Measurements from ENCODE around the gene AATK. TPM values are rescaled to one million over a fixed set of nuclear protein-coding genes. Genes with fewer than 3 reads are reported as not detected.

AATK gene
- total RNA-seq, 1 donor from 2014 or later, result 0.42 TPM

DNA sequence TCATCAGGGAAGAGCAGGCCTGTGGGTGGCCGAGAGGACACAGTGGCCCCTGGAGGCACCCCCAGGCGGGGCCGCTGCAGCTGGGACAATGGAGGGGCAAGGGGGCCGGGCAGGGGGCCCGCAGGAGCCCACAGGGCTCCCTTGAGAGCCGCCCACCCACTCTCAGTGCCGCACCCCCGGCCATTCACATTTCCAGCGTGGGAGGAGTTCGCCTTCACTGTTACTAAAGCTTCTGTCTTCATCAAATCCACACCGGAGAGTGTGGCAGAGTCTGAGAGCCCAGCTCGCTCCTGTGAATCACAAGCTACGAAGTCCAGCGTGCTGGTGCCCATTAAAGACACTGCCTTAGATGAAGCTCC, 21.6 kb downstream of the AATK start:
- H3K27ac Mint-ChIP-seq, result no peak overlapping the region
- peaks cover 3% of the 10 kb centered on the region for H3K4me1 Mint-ChIP-seq
- H3K9me3 Mint-ChIP-seq, result no peaks in the 10 kb centered on the region
- no peak for DNase-seq
- H3K4me3 Mint-ChIP-seq, result no peak overlapping the region
- CTCF ChIA-PET, result no interaction called here
- intact Hi-C loops (cut with micrococcal nuclease), result no loop called here
- TF ChIP-seq CTCF (IDR thresholded peaks at IDR 0.05), result no peak
- H3K27me3 Mint-ChIP-seq, result peaks cover 7% of the 10 kb centered on the region
- no peak for ATAC-seq (ENCODE audit: low read depth)
- no peaks in the 10 kb centered on the region for H3K36me3 Mint-ChIP-seq (ENCODE audit: low read depth)
- POLR2A ChIA-PET, result no interaction called here

- DNase-seq (no peak), ATAC-seq (ENCODE audit: low read depth) (no peak)
- H3K4me3 Mint-ChIP-seq, result no peak overlapping the region
- ChIA-PET CTCF (interaction anchor here (0.9 to 1.4 kb wide), 4 partner anchors 98 to 457 kb away, joined by 3 to 6 read pairs (median 4); no protein-coding TSS in a partner anchor), POLR2A (interaction anchor here (1.6 kb wide), 1 partner anchor 95 kb away, joined by 6 read pairs; the partner anchor contains the start of genes NDUFAF8 and TEPSIN)
- H3K4me1 Mint-ChIP-seq, result no peaks in the 10 kb centered on the region
- no peak for TF ChIP-seq CTCF (IDR thresholded peaks at IDR 0.05)
- intact Hi-C loops (cut with micrococcal nuclease), result no loop called here
- H3K9me3 Mint-ChIP-seq, result no peaks in the 10 kb centered on the region
- H3K27me3 Mint-ChIP-seq, result peaks cover 3% of the 10 kb centered on the region
- H3K36me3 Mint-ChIP-seq (ENCODE audit: low read depth), result no peaks in the 10 kb centered on the region
- no peak overlapping the region for H3K27ac Mint-ChIP-seq
These were observed 22.2 kb downstream of the AATK start for GRCh38 chr17:81143717-81144422.

- CTCF ChIA-PET, result interaction anchor here (0.9 to 1.4 kb wide), 4 partner anchors 99 to 458 kb away, joined by 3 to 6 read pairs (median 4); no protein-coding TSS in a partner anchor
- DNase-seq (no peak), ATAC-seq (ENCODE audit: low read depth) (no peak)
- H3K27me3 Mint-ChIP-seq, result peaks cover 3% of the 10 kb centered on the region
- TF ChIP-seq CTCF (IDR thresholded peaks at IDR 0.05), result no peak
- H3K9me3 Mint-ChIP-seq, result peaks cover 2% of the 10 kb centered on the region
- POLR2A ChIA-PET, result interaction anchor here (1.6 kb wide), 1 partner anchor 96 kb away, joined by 6 read pairs; the partner anchor contains the start of genes NDUFAF8 and TEPSIN
- no peak overlapping the region for H3K4me3 Mint-ChIP-seq
- no peaks in the 10 kb centered on the region for H3K4me1 Mint-ChIP-seq
- H3K36me3 Mint-ChIP-seq (ENCODE audit: low read depth), result no peaks in the 10 kb centered on the region
- no peak overlapping the region for H3K27ac Mint-ChIP-seq
- intact Hi-C loops (cut with micrococcal nuclease), result no loop called here
These were observed 22.9 kb downstream of the AATK start for GRCh38 chr17:81143200-81143527.

DNA sequence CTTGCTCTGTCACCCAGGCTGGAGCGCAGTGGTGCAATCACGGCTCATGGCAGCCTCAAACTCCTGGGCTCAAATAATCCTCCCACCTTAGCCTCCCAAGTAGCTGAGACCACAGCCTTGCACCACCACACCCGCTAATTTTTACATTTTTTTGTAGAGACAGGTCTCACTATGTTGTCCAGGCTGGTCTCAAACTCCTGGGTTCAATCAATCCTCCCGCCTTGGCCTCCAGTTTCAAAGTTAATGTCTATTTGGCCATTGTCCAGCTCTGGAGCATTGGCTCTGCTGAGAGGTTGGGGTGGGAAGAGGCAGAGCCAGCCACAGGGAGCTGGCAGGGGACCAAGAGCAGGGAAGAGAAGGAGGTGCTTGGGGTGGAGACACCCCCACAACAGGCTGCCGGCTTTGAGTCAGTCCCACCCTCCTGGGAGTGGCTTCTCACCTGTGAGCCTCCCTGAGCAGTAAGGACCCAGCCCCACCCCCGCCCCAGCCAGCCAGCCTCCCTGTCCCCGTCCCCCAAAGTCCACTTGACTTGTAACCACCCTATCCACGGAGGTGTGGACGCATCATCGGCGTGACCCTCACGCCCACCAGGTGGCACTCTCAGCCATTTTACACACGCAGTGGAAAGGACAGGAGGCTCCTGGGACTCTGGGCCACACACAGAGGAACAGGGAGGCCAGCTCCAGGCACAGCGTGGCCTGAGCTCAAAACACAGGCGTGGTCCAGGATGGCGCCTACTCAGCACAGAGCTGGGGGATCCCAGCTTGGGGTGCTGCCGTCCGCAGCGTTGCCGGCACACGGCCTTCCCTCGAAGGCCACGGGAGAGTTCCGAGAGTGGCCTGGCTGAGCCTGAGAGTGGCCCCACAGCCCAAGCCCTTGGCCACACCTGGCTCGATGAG, 23.5 kb downstream of the AATK start:
- peak; percentile 92 for ATAC-seq (ENCODE audit: low read depth)
- intact Hi-C loops (cut with micrococcal nuclease), result loop anchor here (1.0 kb wide), 2 partner anchors 342 to 459 kb away; no protein-coding TSS in a partner anchor
- Mint-ChIP-seq H3K36me3 (ENCODE audit: low read depth) (no peaks in the 10 kb centered on the region), H3K4me1 (no peaks in the 10 kb centered on the region), H3K4me3 (no peak overlapping the region), H3K27ac (no peak overlapping the region), H3K27me3 (peaks cover 3% of the 10 kb centered on the region), H3K9me3 (peaks cover 3% of the 10 kb centered on the region)
- no peak for TF ChIP-seq CTCF (IDR thresholded peaks at IDR 0.05)
- peak; percentile 58 for DNase-seq
- POLR2A ChIA-PET, result interaction anchor here (0.6 to 1.6 kb wide), 2 partner anchors 97 to 375 kb away, joined by 6 read pairs; partner anchors contain the start of genes NDUFAF8 and TEPSIN
- CTCF ChIA-PET, result interaction anchor here (0.5 to 1.8 kb wide), 8 partner anchors 98 to 460 kb away, joined by 3 to 6 read pairs (median 4); no protein-coding TSS in a partner anchor

DNA sequence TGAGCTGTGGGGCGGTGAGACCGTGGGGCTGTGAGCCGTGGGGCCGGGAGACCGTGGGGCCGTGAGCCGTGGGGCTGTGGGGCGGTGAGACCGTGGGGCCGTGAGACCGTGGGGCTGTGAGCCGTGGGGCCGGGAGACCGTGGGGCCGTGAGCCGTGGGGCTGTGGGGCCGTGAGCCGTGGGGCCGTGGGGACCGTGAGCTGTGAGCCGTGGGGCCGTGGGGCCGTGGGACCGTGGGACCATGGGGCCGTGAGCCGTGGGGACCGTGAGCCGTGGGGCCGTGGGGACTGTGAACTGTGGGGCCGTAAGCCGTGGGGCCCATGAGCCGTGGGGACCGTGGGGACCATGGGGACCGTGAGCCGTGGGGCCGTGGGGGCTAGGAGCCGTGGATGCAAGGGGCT, 25.3 kb downstream of the AATK start:
- H3K4me3 Mint-ChIP-seq, result no peak overlapping the region
- no peak for ATAC-seq (ENCODE audit: low read depth)
- peaks cover 3% of the 10 kb centered on the region for H3K27me3 Mint-ChIP-seq
- ChIA-PET POLR2A (no interaction called here), CTCF (interaction anchor here (1.8 kb wide), 1 partner anchor 101 kb away, joined by 4 read pairs; no protein-coding TSS in a partner anchor)
- intact Hi-C loops (cut with micrococcal nuclease), result no loop called here
- TF ChIP-seq CTCF (IDR thresholded peaks at IDR 0.05), result no peak
- no peaks in the 10 kb centered on the region for H3K36me3 Mint-ChIP-seq (ENCODE audit: low read depth)
- DNase-seq, result no peak
- H3K4me1 Mint-ChIP-seq, result no peaks in the 10 kb centered on the region
- H3K27ac Mint-ChIP-seq, result no peak overlapping the region
- peaks cover 3% of the 10 kb centered on the region for H3K9me3 Mint-ChIP-seq
